RWPE1 (cell line): ENCODE measurements around the gene ACOX2.

Experiments used
- CTCF ChIA-PET: fragments of 350-600 bp; sonication (Branson Sonifier 250); formaldehyde crosslinking; extraction: SDS; loops from one replicate; lab custom pipeline; 2021; lab: Yijun Ruan, JAX
- POLR2A ChIA-PET: fragments of 400-600 bp; formaldehyde crosslinking; extraction: SDS; loops from one replicate; lab custom pipeline; 2020; ENCODE audit warnings: antibody characterized with exemption; ENCODE audit not compliant: low non-redundant PET; lab: Yijun Ruan, JAX
- DNase-seq: peaks from one replicate; pipeline ENCODE4 v3.0.0; 2012; ENCODE audit warnings: low spot score
- H3K27ac ChIP-seq: fragments of 450-650 bp; 2 replicates; pipeline ENCODE4 v1.5.1; 2017
- TF ChIP-seq, protein P1 (sequence below): fragments of 450-650 bp; conservative IDR thresholded peaks from 2 replicates; pipeline ENCODE4 v1.5.1; 2017; ENCODE audit warnings: low read depth, mild to moderate bottlenecking

Gene ACOX2

GRCh38 chr3:58519668-58520402 lies 17.2 kb downstream of the ACOX2 start:
- ChIA-PET POLR2A (no interaction called here), CTCF (no interaction called here)
- H3K27ac ChIP-seq, result no peak overlapping the region
- no peak for DNase-seq
- TF ChIP-seq, protein P1, sequence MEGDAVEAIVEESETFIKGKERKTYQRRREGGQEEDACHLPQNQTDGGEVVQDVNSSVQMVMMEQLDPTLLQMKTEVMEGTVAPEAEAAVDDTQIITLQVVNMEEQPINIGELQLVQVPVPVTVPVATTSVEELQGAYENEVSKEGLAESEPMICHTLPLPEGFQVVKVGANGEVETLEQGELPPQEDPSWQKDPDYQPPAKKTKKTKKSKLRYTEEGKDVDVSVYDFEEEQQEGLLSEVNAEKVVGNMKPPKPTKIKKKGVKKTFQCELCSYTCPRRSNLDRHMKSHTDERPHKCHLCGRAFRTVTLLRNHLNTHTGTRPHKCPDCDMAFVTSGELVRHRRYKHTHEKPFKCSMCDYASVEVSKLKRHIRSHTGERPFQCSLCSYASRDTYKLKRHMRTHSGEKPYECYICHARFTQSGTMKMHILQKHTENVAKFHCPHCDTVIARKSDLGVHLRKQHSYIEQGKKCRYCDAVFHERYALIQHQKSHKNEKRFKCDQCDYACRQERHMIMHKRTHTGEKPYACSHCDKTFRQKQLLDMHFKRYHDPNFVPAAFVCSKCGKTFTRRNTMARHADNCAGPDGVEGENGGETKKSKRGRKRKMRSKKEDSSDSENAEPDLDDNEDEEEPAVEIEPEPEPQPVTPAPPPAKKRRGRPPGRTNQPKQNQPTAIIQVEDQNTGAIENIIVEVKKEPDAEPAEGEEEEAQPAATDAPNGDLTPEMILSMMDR, result no peak

GRCh38 chr3:58518291-58518789 lies 18.6 kb downstream of the ACOX2 start:
- TF ChIP-seq, protein P1, result no peak
- H3K27ac ChIP-seq, result no peak overlapping the region
- POLR2A ChIA-PET, result no interaction called here
- DNase-seq, result no peak
- CTCF ChIA-PET, result interaction anchor here (0.8 kb wide), 1 partner anchor 48 kb away, joined by 10 read pairs; no protein-coding TSS in a partner anchor

DNA sequence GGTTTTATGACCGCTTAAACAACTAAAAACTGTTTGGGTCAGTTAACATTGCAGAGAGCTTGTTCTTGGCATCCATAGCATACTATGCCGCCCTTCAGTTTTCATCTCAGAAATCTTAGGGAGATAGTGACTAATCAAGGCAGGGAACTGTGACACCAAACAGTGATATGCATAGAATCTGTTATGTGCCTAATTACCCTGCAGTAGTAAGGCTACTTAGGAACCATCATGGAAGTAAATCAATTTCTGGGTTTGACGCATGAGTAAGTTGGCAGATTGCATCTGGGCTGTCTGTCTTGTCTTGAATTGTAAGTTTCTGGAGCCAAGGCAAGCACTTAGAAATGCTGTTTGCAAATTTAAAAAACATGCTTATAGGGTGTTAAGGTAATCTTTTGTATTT lies 22.6 kb downstream of the ACOX2 start:
- ChIA-PET POLR2A (no interaction called here), CTCF (interaction anchor here (1.9 kb wide), 1 partner anchor 51 kb away, joined by 7 read pairs; no protein-coding TSS in a partner anchor)
- no peak for DNase-seq
- TF ChIP-seq, protein P1, result no peak
- H3K27ac ChIP-seq, result no peak overlapping the region

DNA sequence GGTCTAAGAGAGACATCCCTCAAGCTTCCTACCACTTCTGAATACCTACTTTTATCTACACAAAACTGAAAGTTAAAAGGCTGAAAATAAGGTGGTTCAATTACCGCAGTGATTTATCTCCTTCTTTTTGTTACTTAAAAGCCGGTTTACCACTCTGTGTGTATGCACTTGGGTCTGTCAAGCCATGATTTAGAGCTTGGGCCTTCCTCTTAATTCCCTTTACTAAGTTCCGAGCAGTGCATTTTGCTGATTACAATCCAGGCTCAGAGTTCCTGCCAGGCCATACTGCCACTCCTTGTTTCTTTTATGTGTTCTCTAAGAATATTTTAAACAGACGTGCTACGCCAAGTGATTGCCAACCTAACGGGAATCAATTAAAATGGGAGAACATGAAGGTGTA lies 28.6 kb downstream of the ACOX2 start:
- TF ChIP-seq, protein P1, result no peak
- ChIA-PET POLR2A (no interaction called here), CTCF (no interaction called here)
- H3K27ac ChIP-seq, result no peak overlapping the region
- DNase-seq, result no peak

DNA sequence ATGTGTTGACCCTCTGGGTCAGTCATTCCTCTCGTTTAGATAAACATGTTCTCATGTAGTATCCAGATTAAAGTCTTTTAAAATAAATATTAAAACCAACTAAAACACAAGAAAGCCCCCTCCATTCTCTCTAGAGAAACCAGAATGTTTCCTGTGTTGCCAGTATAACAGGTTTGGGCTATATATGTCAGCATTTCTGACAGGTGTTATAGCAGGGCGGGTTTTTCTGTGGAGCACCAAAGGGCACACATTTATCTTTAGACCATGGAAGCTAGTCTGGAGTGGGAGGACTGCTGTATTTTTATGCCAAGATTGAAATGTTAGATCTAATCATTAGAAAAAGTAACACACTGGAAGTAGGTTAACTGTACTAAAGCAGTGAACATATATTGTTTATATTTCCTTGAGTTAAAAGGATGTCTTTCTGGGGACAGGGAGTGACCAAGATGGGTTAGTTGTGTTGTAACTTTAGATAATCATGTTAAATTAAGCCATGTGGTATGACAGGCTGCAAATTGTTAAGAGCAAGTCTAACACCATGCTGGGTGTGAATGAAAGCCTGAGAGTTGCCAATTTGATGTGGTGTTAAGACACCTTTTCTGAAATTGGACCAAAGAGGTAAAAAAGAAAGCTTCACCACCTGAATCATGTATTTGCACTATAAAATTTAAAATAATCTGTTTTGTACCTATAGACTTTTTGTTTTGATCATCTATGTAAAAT lies 29.5 kb downstream of the ACOX2 start:
- no peak for DNase-seq
- POLR2A ChIA-PET, result no interaction called here
- no peak overlapping the region for H3K27ac ChIP-seq
- CTCF ChIA-PET, result no interaction called here
- TF ChIP-seq, protein P1, result no peak

DNA sequence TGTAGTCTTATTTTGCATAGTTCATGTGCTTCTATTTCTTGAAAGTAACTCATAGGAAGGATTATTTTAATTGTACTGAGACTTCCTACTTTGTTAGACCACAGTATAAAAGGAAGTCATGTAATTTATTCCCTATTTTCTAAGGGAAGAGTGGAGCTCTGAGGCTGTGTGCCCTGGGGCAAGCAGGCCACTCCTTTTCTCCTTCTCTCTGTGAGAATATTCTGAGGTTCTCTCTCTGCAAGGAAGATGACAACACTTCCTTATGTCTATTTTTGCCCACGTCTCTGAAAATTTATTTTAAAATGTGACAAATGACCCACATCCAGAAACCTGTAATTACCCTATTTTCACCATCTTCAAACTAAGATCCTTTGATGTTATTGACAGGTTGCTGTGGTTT lies 34.1 kb downstream of the ACOX2 start:
- DNase-seq, result no peak
- ChIA-PET CTCF (no interaction called here), POLR2A (no interaction called here)
- TF ChIP-seq, protein P1, result no peak
- H3K27ac ChIP-seq, result no peak overlapping the region
